SK-N-SH treated with all-trans-retinoic acid at 6 μM for 48 hours (cell line): ENCODE measurements around the gene EGFL7.

Experiments used
- CREB5 ChIP-seq: fragments of 250-450 bp; sonication (Bioruptor Pico); IDR thresholded peaks from 2 replicates; pipeline ENCODE4 v1.5.1; 2020; ENCODE audit warnings: low read depth, mild to moderate bottlenecking, moderate library complexity
- PATZ1 ChIP-seq: fragments of 250-450 bp; sonication (Bioruptor Pico); IDR thresholded peaks from 2 replicates; pipeline ENCODE4 v1.8.0; 2020; ENCODE audit warnings: mild to moderate bottlenecking, moderate library complexity, borderline replicate concordance
- POU6F1 ChIP-seq: fragments of 250-450 bp; sonication (Bioruptor Pico); IDR thresholded peaks from 2 replicates; pipeline ENCODE4 v1.8.0; 2021; ENCODE audit warnings: low read depth, mild to moderate bottlenecking, moderate library complexity, borderline replicate concordance
- SNAI2 ChIP-seq: fragments of 250-450 bp; sonication (Bioruptor Pico); IDR thresholded peaks from 2 replicates; pipeline ENCODE4 v1.5.0; 2020; ENCODE audit warnings: mild to moderate bottlenecking, moderate library complexity
- ZFP3 ChIP-seq: fragments of 250-450 bp; sonication (Bioruptor Pico); IDR thresholded peaks from 2 replicates; pipeline ENCODE4 v1.5.0; 2020; ENCODE audit warnings: mild to moderate bottlenecking, moderate library complexity

- TF ChIP-seq CREB5 (CRISPR knock-in tag) (no peak), ZFP3 (CRISPR knock-in tag) (no peak), POU6F1 (CRISPR knock-in tag) (no peak), SNAI2 (CRISPR knock-in tag) (no peak), PATZ1 (CRISPR knock-in tag) (no peak)
Observed at GRCh38 chr9:136665111-136665703, 2.5 kb downstream of the EGFL7 start.
